Measurements from ENCODE around the gene STAM2.
"Not testable (repeated sequence)": the region's sequence is repeated elsewhere in the genome, so short reads cannot be mapped to it uniquely, and the experiment has no call there.

GRCh38 chr2:152090726-152091125 is 84.8 kb downstream of the STAM2 start:
- TF ChIP-seq RAD21 (conservative IDR thresholded peaks at IDR 0.05 in 1 of 2, IDR thresholded peaks at IDR 0.05 in 1 of 2); POLR2A (IDR thresholded peaks at IDR 0.05; ENCODE audit: low read length); CTCF (IDR thresholded peaks at IDR 0.05); EHF (CRISPR knock-in tag; IDR thresholded peaks at IDR 0.05); MYC (IDR thresholded peaks at IDR 0.05; ENCODE audit: borderline replicate concordance, low read length); EP300 (IDR thresholded peaks at IDR 0.05); JUNB (IDR thresholded peaks at IDR 0.05); EHMT2 (IDR thresholded peaks at IDR 0.05; ENCODE audit: low read depth); CEBPB (IDR thresholded peaks at IDR 0.05); MAX (IDR thresholded peaks at IDR 0.05); USF2 (IDR thresholded peaks at IDR 0.05); CHD2 (IDR thresholded peaks at IDR 0.05; ENCODE audit: low read length, partially characterized antibody); ESRRA (IDR thresholded peaks at IDR 0.05; ENCODE audit: borderline replicate concordance, low read length); KDM1A (IDR thresholded peaks at IDR 0.05; ENCODE audit: low read depth): not testable (repeated sequence)
